Prostate gland (tissue), 2 donors: ENCODE data around the gene PKN3. TPM values are rescaled to one million over a fixed set of nuclear protein-coding genes. Genes with fewer than 3 reads are reported as not detected.

Source experiments
- DNase-seq: peaks from one replicate; pipeline ENCODE4 v3.0.0-alpha.2; 2019; ENCODE audit warnings: low spot score
- H3K27ac ChIP-seq, 2 donors: fragments of 200-600 bp; sonication (generic); 2 replicates each; pipeline ENCODE4 v1.5.1; 2017 to 2019
- H3K27me3 ChIP-seq: fragments of 200-600 bp; sonication (generic); replicated peaks from 2 replicates; pipeline ENCODE4 v1.5.1; 2019; ENCODE audit not compliant: insufficient read depth
- H3K36me3 ChIP-seq, 2 donors: fragments of 200-600 bp; sonication (generic); 1 replicate in 1 of 2; 2 replicates in 1 of 2; pipeline versions ENCODE4 v1.5.1 to v1.8.1; 2017 to 2019
- H3K4me1 ChIP-seq: fragments of 200-600 bp; sonication (generic); replicated peaks from 2 replicates; pipeline ENCODE4 v1.5.1; 2019
- H3K4me3 ChIP-seq, 2 donors: fragments of 200-600 bp; sonication (generic); 2 replicates each; pipeline ENCODE4 v1.5.1; 2017 to 2019
- H3K9me3 ChIP-seq: fragments of 200-600 bp; sonication (generic); 2 replicates; pipeline ENCODE4 v1.5.1; 2017
- CTCF ChIP-seq, 4 experiments: fragments of 200-600 bp in 2 of 4; fragments of 450-650 bp in 2 of 4; sonication (generic) in 2 of 4; IDR thresholded peaks; 1 replicate in 3 of 4; 2 replicates in 1 of 4; pipeline ENCODE4 v1.5.1; 2016 to 2019; ENCODE audit warnings: antibody characterized with exemption in 4 of 4, mild to moderate bottlenecking in 2 of 4, moderate library complexity in 2 of 4
- POLR2A ChIP-seq: fragments of 450-650 bp; IDR thresholded peaks from one replicate; pipeline ENCODE4 v1.6.1; 2016; ENCODE audit warnings: antibody characterized with exemption, mild to moderate bottlenecking
- POLR2AphosphoS5 ChIP-seq: sonication (generic); formaldehyde crosslinking; IDR thresholded peaks from one replicate; pipeline ENCODE4 v1.6.1; 2017; ENCODE audit warnings: antibody characterized with exemption
- WGBS: methylation state at CpG from one replicate; pipeline ENCODE4 v1.1.5; 2018; 5-methylcytosine and 5-hydroxymethylcytosine counted together
- intact Hi-C: fragments of 100-400 bp; cut with DNase I; formaldehyde crosslinking; loops from one replicate; pipeline ENCODE4 v1.14.2; 2022
- total RNA-seq, 2 donors: library from RNA; depleted of rRNA; stranded (reverse); fragments of >200 nt; gene quantifications; one replicate each; pipeline ENCODE4 v1.1.0, GENCODE V29; 2016

PKN3 gene
- total RNA-seq, 2 donors from 2014 or later, result 4.4 to 6.1 TPM

- TF ChIP-seq CTCF (IDR thresholded peaks at IDR 0.05), result peak in 3 of 4 experiments; percentile 47 to 64 (median 54)
- no peak for TF ChIP-seq POLR2A
- peak; percentile 71 for TF ChIP-seq POLR2AphosphoS5
- peak overlapping the region in 1 of 2 donors; percentile 47 for H3K27ac ChIP-seq
- H3K27me3 ChIP-seq, result no peaks in the 10 kb centered on the region
- DNase-seq, result peak; percentile 58
- H3K4me1 ChIP-seq, result no peaks in the 10 kb centered on the region
- 21% methylated on average over 9 of the region's 9 CpGs for WGBS
- H3K9me3 ChIP-seq, result no peaks in the 10 kb centered on the region
- no peak overlapping the region for H3K4me3 ChIP-seq
- peaks cover 0 to 2% of the 10 kb centered on the region in 2 donors for H3K36me3 ChIP-seq
- intact Hi-C loops, result no loop called here
These were observed 31.0 kb downstream of the PKN3 start for GRCh38 chr9:128733256-128733655.

DNA sequence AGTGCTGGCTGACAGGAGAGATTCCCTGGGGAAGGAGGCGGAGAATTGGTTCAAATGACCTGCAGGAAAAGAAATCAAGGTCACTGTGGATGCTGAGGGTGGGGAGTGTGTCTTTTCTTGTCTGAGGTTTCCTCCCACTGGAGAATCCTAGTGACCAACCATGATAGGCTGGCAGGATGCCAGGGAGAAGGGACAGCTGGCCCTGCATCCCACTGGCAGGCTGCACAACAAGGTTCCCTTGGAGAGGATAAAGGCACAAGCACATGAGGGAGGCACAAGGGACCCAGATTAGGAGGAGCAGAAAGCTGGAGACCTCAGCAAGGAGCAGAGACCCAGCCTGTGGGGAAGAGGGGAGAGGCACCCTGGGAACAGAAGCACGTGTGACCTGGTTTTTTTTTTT is 33.1 kb downstream of the PKN3 start:
- DNase-seq, result no peak
- TF ChIP-seq CTCF (IDR thresholded peaks at IDR 0.05) (no peak), POLR2AphosphoS5 (no peak), POLR2A (no peak)
- Histone ChIP-seq H3K4me3 (no peak overlapping the region), H3K9me3 (no peaks in the 10 kb centered on the region), H3K27me3 (no peaks in the 10 kb centered on the region), H3K36me3 (peaks cover 2 to 4% of the 10 kb centered on the region in 2 donors), H3K4me1 (no peaks in the 10 kb centered on the region), H3K27ac (no peak overlapping the region)
- intact Hi-C loops, result no loop called here
- 64% methylated on average over 2 of the region's 2 CpGs for WGBS

DNA sequence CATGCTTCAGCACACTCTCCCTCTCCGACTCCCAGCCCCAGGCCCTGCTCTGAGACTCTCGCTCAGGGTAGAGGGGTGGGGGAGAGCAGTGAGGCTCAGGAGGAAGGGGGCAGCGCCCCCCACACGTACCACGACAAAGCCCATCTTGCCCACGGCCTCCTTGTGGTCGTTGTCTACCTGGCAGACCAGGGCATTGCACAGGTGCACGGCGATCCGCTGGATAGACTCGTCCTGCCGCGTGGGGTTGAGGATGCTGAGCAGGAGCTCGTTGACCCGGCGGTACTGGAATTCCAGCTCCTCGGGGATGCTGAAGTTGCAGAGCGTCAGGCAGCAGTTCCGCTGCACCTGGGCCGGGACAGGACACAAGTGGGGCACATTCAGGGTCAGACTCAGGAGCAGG is 40.1 kb downstream of the PKN3 start:
- no peaks in the 10 kb centered on the region for H3K27me3 ChIP-seq
- intact Hi-C loops, result no loop called here
- no peaks in the 10 kb centered on the region for H3K4me1 ChIP-seq

GRCh38 chr9:128743421-128743820 is 41.1 kb downstream of the PKN3 start:
- intact Hi-C loops, result no loop called here
- H3K36me3 ChIP-seq, result peaks cover 0 to 4% of the 10 kb centered on the region in 2 donors
- WGBS, result 79% methylated on average over 1 of the region's 1 CpG
- no peaks in the 10 kb centered on the region for H3K9me3 ChIP-seq
- no peak overlapping the region for H3K27ac ChIP-seq
- TF ChIP-seq POLR2AphosphoS5 (no peak), POLR2A (no peak), CTCF (IDR thresholded peaks at IDR 0.05) (no peak)
- H3K4me1 ChIP-seq, result no peaks in the 10 kb centered on the region
- no peak for DNase-seq
- H3K27me3 ChIP-seq, result no peaks in the 10 kb centered on the region
- H3K4me3 ChIP-seq, result no peak overlapping the region

More for the DNA sequence above, 40.1 kb downstream of the PKN3 start:
- no peak for TF ChIP-seq POLR2AphosphoS5
- TF ChIP-seq CTCF (IDR thresholded peaks at IDR 0.05), result no peak
- no peak for TF ChIP-seq POLR2A
- no peaks in the 10 kb centered on the region for H3K9me3 ChIP-seq
- no peak overlapping the region for H3K4me3 ChIP-seq
- H3K36me3 ChIP-seq, result peaks cover 0 to 4% of the 10 kb centered on the region in 2 donors
- H3K27ac ChIP-seq, result no peak overlapping the region
- DNase-seq, result no peak
- WGBS, result 77% methylated on average over 20 of the region's 20 CpGs

DNA sequence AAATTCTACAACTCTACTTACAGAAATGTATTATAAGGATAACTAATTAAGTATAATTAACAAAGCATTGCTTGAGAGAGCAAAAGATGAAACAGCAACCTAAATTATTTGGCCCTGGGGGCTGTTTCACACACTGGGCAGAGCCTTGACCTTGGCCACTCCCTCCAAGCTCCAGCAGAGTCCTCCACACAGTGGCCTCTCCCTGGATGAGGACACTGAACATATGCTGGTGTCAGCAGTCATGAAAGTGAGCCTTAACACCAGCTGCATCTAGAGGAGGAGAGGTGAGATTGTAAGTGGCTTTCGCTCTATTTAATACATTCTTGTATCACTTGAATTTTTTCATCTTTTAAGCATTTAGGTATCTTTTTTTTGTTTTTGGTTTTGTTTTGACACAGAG is 44.9 kb downstream of the PKN3 start:
- Histone ChIP-seq H3K36me3 (peaks cover 3 to 6% of the 10 kb centered on the region in 2 donors), H3K4me1 (no peaks in the 10 kb centered on the region), H3K4me3 (no peak overlapping the region), H3K27ac (no peak overlapping the region), H3K27me3 (no peaks in the 10 kb centered on the region), H3K9me3 (no peaks in the 10 kb centered on the region)
- no peak for DNase-seq
- WGBS, result 92% methylated on average over 1 of the region's 1 CpG
- TF ChIP-seq CTCF (IDR thresholded peaks at IDR 0.05) (no peak), POLR2A (no peak), POLR2AphosphoS5 (no peak)
- intact Hi-C loops, result no loop called here
